IMR-90 (cell line): Measurements from ENCODE around the gene SNX30. TPM values are rescaled to one million over a fixed set of nuclear protein-coding genes. Genes with fewer than 3 reads are reported as not detected.

Experiments
- ATAC-seq: fragments of 200-7000 bp; cut with Tn5 transposase; 2 replicates; pipeline ENCODE4 v1.9.1; 2020; ENCODE audit warnings: low read depth, mild to moderate bottlenecking, moderate library complexity
- BruUV-seq: library from RNA; stranded (reverse); fragments of 400-500 nt; replicated peaks from 2 replicates; lab custom pipeline; 2021; lab: Mats Ljungman, UMichigan
- CTCF ChIA-PET: fragments of 300-600 bp; formaldehyde crosslinking; extraction: SDS; loops from one replicate; lab custom pipeline; 2021; ENCODE audit warnings: antibody characterized with exemption; lab: Yijun Ruan, JAX
- POLR2A ChIA-PET: fragments of 300-600 bp; sonication (Branson Sonifier 250); formaldehyde crosslinking; loops from one replicate; lab custom pipeline; 2022; ENCODE audit warnings: antibody characterized with exemption; ENCODE audit not compliant: unreplicated experiment; lab: Charles Lee
- DNase-seq: peaks from one replicate; pipeline ENCODE4 v3.0.0; 2013
- H2AFZ ChIP-seq: replicated peaks from 2 replicates; pipeline ENCODE3; 2013; ENCODE audit warnings: low read length, mild to moderate bottlenecking; ENCODE audit not compliant: poor library complexity
- H2AK5ac ChIP-seq: 2 replicates; pipeline ENCODE4 v1.6.1; 2013; ENCODE audit warnings: low read depth, low read length, inconsistent platforms
- H2AK9ac ChIP-seq: replicated peaks from 2 replicates; pipeline ENCODE3; 2013; ENCODE audit warnings: mild to moderate bottlenecking, low read depth, low read length, moderate library complexity; ENCODE audit not compliant: poor library complexity
- H2BK120ac ChIP-seq: 2 replicates; pipeline ENCODE4 v1.6.1; 2013; ENCODE audit warnings: low read depth, low read length, inconsistent platforms
- H2BK15ac ChIP-seq: 3 replicates; pipeline ENCODE4 v1.6.1; 2013; ENCODE audit warnings: low read depth, low read length, inconsistent platforms
- H2BK20ac ChIP-seq: 2 replicates; pipeline ENCODE4 v1.6.1; 2013; ENCODE audit warnings: low read depth, mild to moderate bottlenecking, inconsistent platforms, low read length, moderate library complexity
- H2BK5ac ChIP-seq: 2 replicates; pipeline ENCODE4 v1.6.1; 2013; ENCODE audit warnings: mild to moderate bottlenecking, low read depth, low read length, inconsistent platforms; ENCODE audit not compliant: poor library complexity, severe bottlenecking
- H3K14ac ChIP-seq: replicated peaks from 2 replicates; pipeline ENCODE4 v1.6.1; 2013; ENCODE audit warnings: low read depth, low read length, inconsistent platforms
- H3K18ac ChIP-seq: 2 replicates; pipeline ENCODE4 v1.6.1; 2013; ENCODE audit warnings: low read depth, low read length, control low read depth
- H3K23ac ChIP-seq: 2 replicates; pipeline ENCODE4 v1.6.1; 2013; ENCODE audit warnings: low read depth, low read length, inconsistent platforms
- H3K27ac ChIP-seq: 2 replicates; pipeline ENCODE4 v1.5.1; 2013; ENCODE audit warnings: mild to moderate bottlenecking, control low read depth, low read length; ENCODE audit not compliant: insufficient read depth
- H3K27me3 ChIP-seq: 2 replicates; pipeline ENCODE4 v1.6.1; 2013; ENCODE audit warnings: low read length; ENCODE audit not compliant: control insufficient read depth, insufficient read depth
- H3K36me3 ChIP-seq: 2 replicates; pipeline ENCODE4 v1.6.1; 2013; ENCODE audit warnings: low read length, mixed read lengths; ENCODE audit not compliant: control insufficient read depth, insufficient read depth
- H3K4ac ChIP-seq: 2 replicates; pipeline ENCODE4 v1.6.1; 2013; ENCODE audit warnings: low read depth, low read length, inconsistent platforms
- H3K4me1 ChIP-seq: 2 replicates; pipeline ENCODE4 v1.6.1; 2013; ENCODE audit warnings: low read length, mixed read lengths; ENCODE audit not compliant: control insufficient read depth, insufficient read depth
- H3K4me2 ChIP-seq: 2 replicates; pipeline ENCODE4 v1.6.1; 2013; ENCODE audit warnings: low read depth, mild to moderate bottlenecking, control low read depth, low read length, moderate library complexity
- H3K4me3 ChIP-seq: 2 replicates; pipeline ENCODE4 v1.5.1; 2013; ENCODE audit warnings: low read depth, mild to moderate bottlenecking, control low read depth, low read length, moderate library complexity; ENCODE audit not compliant: insufficient read depth
- H3K56ac ChIP-seq: 2 replicates; pipeline ENCODE4 v1.6.1; 2013; ENCODE audit warnings: low read length, inconsistent platforms; ENCODE audit not compliant: insufficient read depth; ENCODE audit errors: extremely low read depth
- H3K79me1 ChIP-seq, 2 experiments: 2 replicates each; pipeline ENCODE4 v1.6.1; 2013; ENCODE audit warnings: low read length in 2 of 2, inconsistent platforms in 1 of 2, low read depth in 1 of 2
- H3K9ac ChIP-seq: 2 replicates; pipeline ENCODE4 v1.6.1; 2013; ENCODE audit warnings: low read depth, low read length, control low read depth
- H3K9me1 ChIP-seq: 2 replicates; pipeline ENCODE4 v1.6.1; 2013; ENCODE audit warnings: low read length, inconsistent platforms; ENCODE audit not compliant: insufficient read depth
- H3K9me3 ChIP-seq: 2 replicates; pipeline ENCODE4 v1.6.1; 2013; ENCODE audit warnings: low read length; ENCODE audit not compliant: control insufficient read depth, insufficient read depth
- H4K20me1 ChIP-seq: 2 replicates; pipeline ENCODE4 v1.6.1; 2013; ENCODE audit warnings: low read length, inconsistent platforms; ENCODE audit not compliant: insufficient read depth
- H4K5ac ChIP-seq: 2 replicates; pipeline ENCODE4 v1.6.1; 2013; ENCODE audit warnings: mild to moderate bottlenecking, low read depth, low read length, control low read depth
- H4K8ac ChIP-seq, 2 experiments: 2 replicates each; pipeline ENCODE4 v1.6.1; 2013; ENCODE audit warnings: low read depth in 2 of 2, low read length in 2 of 2, control low read depth in 1 of 2, inconsistent platforms in 1 of 2
- H4K91ac ChIP-seq: 2 replicates; pipeline ENCODE4 v1.6.1; 2013; ENCODE audit warnings: low read depth, low read length, inconsistent platforms; ENCODE audit not compliant: insufficient read depth
- BHLHE40 ChIP-seq: fragments of 150-350 bp; IDR thresholded peaks from 2 replicates; pipeline ENCODE4 v1.6.1; 2016; ENCODE audit warnings: mild to moderate bottlenecking, low read depth, low read length
- CEBPB ChIP-seq: IDR thresholded peaks from 2 replicates; pipeline ENCODE4 v1.6.1; 2012; ENCODE audit warnings: low read depth, low read length, improper control_type of control experiment
- CHD1 ChIP-seq: IDR thresholded peaks from 2 replicates; pipeline ENCODE4 v1.6.1; 2012; ENCODE audit warnings: low read depth, low read length, improper control_type of control experiment
- CTCF ChIP-seq: conservative IDR thresholded peaks from 2 replicates; pipeline ENCODE4 v1.5.1; 2012; ENCODE audit warnings: mild to moderate bottlenecking, low read depth, low read length, improper control_type of control experiment
- ELK1 ChIP-seq: fragments of 150-350 bp; IDR thresholded peaks from 2 replicates; pipeline ENCODE4 v1.6.1; 2016; ENCODE audit warnings: low read depth, mild to moderate bottlenecking, low read length, moderate library complexity, borderline replicate concordance
- FOS ChIP-seq: fragments of 150-350 bp; IDR thresholded peaks from 2 replicates; pipeline ENCODE4 v1.6.1; 2016; ENCODE audit warnings: low read depth, low read length
- MAFK ChIP-seq: IDR thresholded peaks from 2 replicates; pipeline ENCODE4 v1.6.1; 2012; ENCODE audit warnings: low read depth, low read length, improper control_type of control experiment
- MAZ ChIP-seq: IDR thresholded peaks from 2 replicates; pipeline ENCODE4 v1.6.1; 2012; ENCODE audit warnings: low read depth, mild to moderate bottlenecking, low read length, improper control_type of control experiment, moderate library complexity, borderline replicate concordance
- MXI1 ChIP-seq: IDR thresholded peaks from 2 replicates; pipeline ENCODE4 v1.6.1; 2012; ENCODE audit warnings: low read depth, mild to moderate bottlenecking, low read length, moderate library complexity, borderline replicate concordance
- NFE2L2 ChIP-seq: fragments of 150-350 bp; IDR thresholded peaks from 2 replicates; pipeline ENCODE4 v1.6.1; 2016; ENCODE audit warnings: low read depth, mild to moderate bottlenecking, low read length
- POLR2A ChIP-seq: IDR thresholded peaks from 2 replicates; pipeline ENCODE4 v1.6.1; 2012; ENCODE audit warnings: mild to moderate bottlenecking, low read depth, low read length
- RAD21 ChIP-seq: IDR thresholded peaks from 2 replicates; pipeline ENCODE4 v1.6.1; 2012; ENCODE audit warnings: low read length, improper control_type of control experiment
- RCOR1 ChIP-seq: IDR thresholded peaks from 2 replicates; pipeline ENCODE4 v1.6.1; 2012; ENCODE audit warnings: mild to moderate bottlenecking, low read length, improper control_type of control experiment; ENCODE audit not compliant: insufficient replicate concordance
- RFX5 ChIP-seq: IDR thresholded peaks from 2 replicates; pipeline ENCODE4 v1.8.0; 2012; ENCODE audit warnings: low read depth, mild to moderate bottlenecking, low read length, moderate library complexity
- SMC3 ChIP-seq: fragments of 150-350 bp; IDR thresholded peaks from 2 replicates; pipeline ENCODE4 v1.6.1; 2016; ENCODE audit warnings: low read depth, mild to moderate bottlenecking, antibody characterized with exemption, low read length, moderate library complexity
- USF2 ChIP-seq: fragments of 150-350 bp; IDR thresholded peaks from 2 replicates; pipeline ENCODE4 v1.6.1; 2017; ENCODE audit warnings: mild to moderate bottlenecking, antibody characterized with exemption, low read length, low read depth
- WGBS, 2 experiments: methylation state at CpG; one replicate each; pipeline versions ENCODE4 v1.1.5 to v1.1.7; 2013; ENCODE audit warnings: missing lambda C conversion rate in 2 of 2; ENCODE audit not compliant: insufficient read length in 1 of 2; ENCODE audit errors: extremely low coverage in 2 of 2; 5-methylcytosine and 5-hydroxymethylcytosine counted together
- dilution Hi-C: fragments of 300-500 bp; cut with HindIII; formaldehyde crosslinking; loops from one replicate; pipeline ENCODE4 v1.14.3; 2018; ENCODE audit warnings: low sequenced_read_pairs; ENCODE audit not compliant: unreplicated experiment
- in situ Hi-C: fragments of 300-500 bp; cut with MboI; formaldehyde crosslinking; loops from 3 replicates; pipeline ENCODE4 v1.14.3; 2019; ENCODE audit warnings: low sequenced_read_pairs, inconsistent platforms, mixed read lengths
- intact Hi-C: fragments of 100-400 bp; cut with micrococcal nuclease; formaldehyde crosslinking; loops from 2 replicates; pipeline ENCODE4 v1.10.0; 2022
- polyA plus RNA-seq, 3 experiments: library from polyadenylated mRNA; depleted of rRNA; stranded (reverse); fragments of >200 nt; gene quantifications; 2 replicates each; pipeline ENCODE4 v1.2.3, GENCODE V29; 2012; ENCODE audit warnings: low replicate concordance in 1 of 3
- total RNA-seq: library from RNA; depleted of rRNA; stranded (reverse); fragments of >200 nt; gene quantifications from 2 replicates; pipeline ENCODE4 v1.2.3, GENCODE V29; 2012

The SNX30 gene
- total and polyA plus RNA-seq, 2 of the 4 experiments (the other 2 are of a cell fraction) = 8.0 to 18.8 TPM

GRCh38 chr9:112853882-112854585 lies 103.5 kb downstream of the SNX30 start:
- Histone ChIP-seq H2BK15ac (no peak overlapping the region), H4K91ac (no peak overlapping the region), H2BK120ac (no peak overlapping the region), H3K4ac (no peak overlapping the region), H3K27me3 (no peaks in the 10 kb centered on the region), H2BK20ac (no peak overlapping the region), H2AFZ (no peak overlapping the region), H3K9me1 (no peaks in the 10 kb centered on the region), H3K36me3 (peaks cover 16% of the 10 kb centered on the region), H3K9me3 (no peaks in the 10 kb centered on the region), H3K23ac (no peak overlapping the region), H3K27ac (no peak overlapping the region), H3K79me1 (0 out of 4 replicates have a peak, but pooled peaks cover 0 to 3% of the 10 kb centered on the region in 2 experiments), H3K18ac (no peak overlapping the region), H2AK5ac (no peak overlapping the region), H3K9ac (no peak overlapping the region), H3K56ac (no peak overlapping the region), H2AK9ac (no peak overlapping the region), H3K14ac (no peak overlapping the region), H3K4me1 (no peaks in the 10 kb centered on the region; the same call in 1 of the 2 replicates), H4K20me1 (peaks cover 3% of the 10 kb centered on the region; the same call in 1 of the 2 replicates), H4K8ac (no peak overlapping the region), H2BK5ac (no peak overlapping the region), H3K4me3 (no peak overlapping the region), H3K4me2 (no peak overlapping the region), H4K5ac (no peak overlapping the region)
- dilution Hi-C loops (no loop called here), in situ Hi-C loops (no loop called here), intact Hi-C loops (no loop called here)
- DNase-seq (no peak), ATAC-seq (no peak)
- BruUV-seq = no TSS peak
- ChIA-PET POLR2A (no interaction called here), CTCF (no interaction called here)
- TF ChIP-seq BHLHE40 (no peak), POLR2A (no peak), RFX5 (no peak), MAZ (no peak), MXI1 (no peak), USF2 (no peak), CHD1 (no peak), CTCF (no peak), CEBPB (no peak), ELK1 (no peak), SMC3 (no peak), NFE2L2 (no peak), FOS (no peak), MAFK (no peak), RCOR1 (no peak), RAD21 (no peak)
- 86% methylated on average over 9 of the region's 13 CpGs; no CpG with 5 or more reads in 1 of the 2 experiments for WGBS, 2 experiments
